ENCODE data around the gene PRSS57.
A peak's percentile ranks its signal among the peaks of the same experiment; 100 is the strongest.
"Not testable (repeated sequence)": the region's sequence is repeated elsewhere in the genome, so short reads cannot be mapped to it uniquely, and the experiment has no call there.

PRSS57 gene

GRCh38 chr19:722553-723101 lies 27.4 kb upstream of the PRSS57 start:
- no peak for DNase-seq

- DNase-seq, result no peak
Observed at GRCh38 chr19:720345-721160, 25.3 kb upstream of the PRSS57 start.

GRCh38 chr19:719636-720344 lies 24.5 kb upstream of the PRSS57 start:
- DNase-seq, result no peak

- DNase-seq, result no peak
Observed at GRCh38 chr19:718991-719512, 23.8 kb upstream of the PRSS57 start.

- no peak for DNase-seq
Observed at GRCh38 chr19:718251-718951, 23.1 kb upstream of the PRSS57 start.

GRCh38 chr19:715347-715746 lies 20.1 kb upstream of the PRSS57 start:
- no peak for DNase-seq

- DNase-seq, result no peak
Observed at GRCh38 chr19:711254-711653, 16.0 kb upstream of the PRSS57 start.

GRCh38 chr19:710767-711166 lies 15.5 kb upstream of the PRSS57 start:
- no peak for DNase-seq

GRCh38 chr19:709965-710571 lies 14.8 kb upstream of the PRSS57 start:
- DNase-seq, result no peak

GRCh38 chr19:709196-709964 lies 14.1 kb upstream of the PRSS57 start:
- DNase-seq, result no peak

- peak in 1 of 2 experiments; percentile 31 for DNase-seq
Observed at GRCh38 chr19:708154-709143, 13.2 kb upstream of the PRSS57 start, which contains the start of gene PALM. Gene PALM (plus strand): TSS chr19:708935. CDS start chr19:709147, 212 bp downstream.

- DNase-seq, result no peak
Observed at GRCh38 chr19:704447-704741, 9.1 kb upstream of the PRSS57 start.

GRCh38 chr19:703651-704446 lies 8.6 kb upstream of the PRSS57 start:
- DNase-seq, result peak; percentile 16 to 75

GRCh38 chr19:703329-703650 lies 8.0 kb upstream of the PRSS57 start:
- DNase-seq, result no peak

GRCh38 chr19:702847-703246 lies 7.6 kb upstream of the PRSS57 start:
- DNase-seq, result not testable (repeated sequence)

GRCh38 chr19:699885-700284 lies 4.6 kb upstream of the PRSS57 start:
- DNase-seq, result not testable (repeated sequence)

- DNase-seq, result not testable (repeated sequence)
Observed at GRCh38 chr19:698529-698928, 3.3 kb upstream of the PRSS57 start.

- no peak for DNase-seq
Observed at GRCh38 chr19:694481-695351, 536 bp downstream of the PRSS57 start.

GRCh38 chr19:690203-690602 lies 5.0 kb downstream of the PRSS57 start:
- DNase-seq, result no peak

All from NCI-H526 (cell line).